GM12801 (cell line): Measurements from ENCODE around the gene PLCH1.

ENCODE experiments used
- TF ChIP-seq, protein P1 (sequence below): IDR thresholded peaks from one replicate; pipeline ENCODE4 v1.5.1; 2011; ENCODE audit warnings: control low read depth; ENCODE audit not compliant: insufficient read length; ENCODE audit errors: extremely low read depth

The PLCH1 gene

DNA sequence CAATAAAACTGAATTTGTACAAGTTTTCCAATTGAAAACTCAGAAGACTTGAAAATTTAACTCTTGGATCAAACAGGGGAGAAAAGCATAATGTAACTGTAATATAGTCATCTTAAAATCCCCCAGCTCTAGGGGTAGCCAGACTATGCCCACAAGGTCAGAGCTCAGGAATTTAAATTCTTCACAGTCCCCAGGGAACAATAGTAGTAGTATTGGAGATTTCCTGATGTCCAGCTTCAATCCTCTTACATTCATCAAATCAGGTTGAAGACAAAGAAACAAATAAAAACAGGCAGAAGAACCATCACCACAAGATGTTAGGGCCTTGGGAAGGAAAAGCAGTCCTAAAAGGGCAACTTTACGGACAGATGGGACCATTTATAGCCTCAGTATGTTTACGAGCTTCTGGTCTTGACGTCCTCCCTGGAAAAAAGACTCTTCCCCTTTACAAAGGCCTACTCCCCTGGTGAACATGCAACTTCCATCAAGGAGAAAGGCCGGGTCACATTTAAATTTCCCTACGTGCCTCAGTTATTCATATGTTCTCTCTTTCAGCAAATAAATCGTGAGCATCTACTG lies 96.8 kb downstream of the PLCH1 start:
- TF ChIP-seq, protein P1, sequence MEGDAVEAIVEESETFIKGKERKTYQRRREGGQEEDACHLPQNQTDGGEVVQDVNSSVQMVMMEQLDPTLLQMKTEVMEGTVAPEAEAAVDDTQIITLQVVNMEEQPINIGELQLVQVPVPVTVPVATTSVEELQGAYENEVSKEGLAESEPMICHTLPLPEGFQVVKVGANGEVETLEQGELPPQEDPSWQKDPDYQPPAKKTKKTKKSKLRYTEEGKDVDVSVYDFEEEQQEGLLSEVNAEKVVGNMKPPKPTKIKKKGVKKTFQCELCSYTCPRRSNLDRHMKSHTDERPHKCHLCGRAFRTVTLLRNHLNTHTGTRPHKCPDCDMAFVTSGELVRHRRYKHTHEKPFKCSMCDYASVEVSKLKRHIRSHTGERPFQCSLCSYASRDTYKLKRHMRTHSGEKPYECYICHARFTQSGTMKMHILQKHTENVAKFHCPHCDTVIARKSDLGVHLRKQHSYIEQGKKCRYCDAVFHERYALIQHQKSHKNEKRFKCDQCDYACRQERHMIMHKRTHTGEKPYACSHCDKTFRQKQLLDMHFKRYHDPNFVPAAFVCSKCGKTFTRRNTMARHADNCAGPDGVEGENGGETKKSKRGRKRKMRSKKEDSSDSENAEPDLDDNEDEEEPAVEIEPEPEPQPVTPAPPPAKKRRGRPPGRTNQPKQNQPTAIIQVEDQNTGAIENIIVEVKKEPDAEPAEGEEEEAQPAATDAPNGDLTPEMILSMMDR: no peak

- TF ChIP-seq, protein P1: no peak
These were observed 97.7 kb downstream of the PLCH1 start for GRCh38 chr3:155647206-155647605.

- TF ChIP-seq, protein P1: no peak
These were observed 98.2 kb downstream of the PLCH1 start for GRCh38 chr3:155646669-155647068.

- TF ChIP-seq, protein P1: no peak
These were observed 98.7 kb downstream of the PLCH1 start for GRCh38 chr3:155646128-155646527.

DNA sequence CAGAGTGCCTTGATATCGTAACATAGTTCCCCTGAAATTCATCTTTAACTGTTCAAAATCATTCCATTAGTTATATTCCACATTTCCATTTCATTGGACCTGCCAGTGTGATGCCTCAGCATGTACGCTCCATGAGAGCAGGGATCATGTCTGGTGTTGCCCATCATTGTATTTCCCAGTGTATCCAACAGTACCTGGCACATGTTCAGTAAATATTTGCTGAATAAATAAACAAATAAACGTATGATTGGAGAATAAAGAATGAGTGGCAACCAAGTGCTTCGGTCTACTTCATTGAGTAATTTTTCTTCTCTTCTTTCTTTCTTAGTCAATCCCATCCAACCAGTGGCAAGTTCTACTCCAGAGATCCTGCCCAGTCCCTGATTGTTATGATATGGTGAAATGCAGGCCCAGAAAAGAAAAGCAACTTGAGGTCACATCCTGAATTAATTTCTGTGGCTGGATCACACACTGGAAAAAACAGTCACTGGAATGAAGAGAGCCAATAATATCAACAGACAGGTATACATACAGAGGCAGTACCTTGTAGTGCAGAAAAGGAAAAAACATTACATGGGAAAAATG lies 101.2 kb downstream of the PLCH1 start:
- TF ChIP-seq, protein P1: no peak

DNA sequence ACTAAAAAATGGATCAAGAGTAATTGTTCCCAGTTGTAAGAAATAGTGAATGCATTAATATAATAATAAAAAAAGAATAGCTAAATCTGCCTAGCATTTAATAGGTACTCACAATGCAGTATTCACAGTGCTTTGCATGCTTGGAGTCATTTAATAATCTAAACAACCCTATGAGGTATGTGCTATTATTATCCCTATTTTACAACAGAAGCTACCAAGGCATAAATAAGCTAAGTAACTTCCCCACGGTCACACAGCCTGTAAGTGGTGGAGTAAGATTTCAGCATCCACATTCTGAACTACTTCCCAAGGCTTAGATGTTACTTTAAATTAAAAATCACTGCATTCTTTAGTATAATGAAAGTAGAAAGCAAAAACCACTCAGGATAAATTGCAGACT lies 102.9 kb downstream of the PLCH1 start:
- TF ChIP-seq, protein P1: no peak

DNA sequence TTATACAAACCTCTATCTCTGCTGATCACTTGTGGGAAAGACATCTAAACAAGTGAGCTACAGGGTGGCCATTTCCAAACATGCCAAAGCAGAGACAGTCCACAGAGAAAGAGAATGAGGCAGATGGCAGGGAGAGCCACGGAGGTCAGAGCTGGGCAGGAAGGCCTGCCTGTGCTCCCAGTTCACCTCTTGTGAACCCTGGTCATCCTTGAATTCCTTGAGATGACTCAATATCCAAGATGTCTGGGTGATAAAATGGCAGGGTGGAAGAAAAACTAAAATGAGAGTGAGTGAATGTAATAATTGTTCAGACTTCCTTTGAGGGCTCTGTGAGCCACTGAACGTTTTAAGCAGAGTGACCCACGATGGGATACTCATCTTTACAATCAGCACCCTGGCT lies 104.8 kb downstream of the PLCH1 start:
- TF ChIP-seq, protein P1: no peak
